GM12878 (cell line): ENCODE data around the gene ITPKB. TPM values are rescaled to one million over a fixed set of nuclear protein-coding genes. Genes with fewer than 3 reads are reported as not detected.

ENCODE experiments used
- ATAC-seq: fragments of 200-7000 bp; cut with Tn5 transposase; 3 replicates; pipeline ENCODE4 v1.9.1; 2020; ENCODE audit warnings: mild to moderate bottlenecking, moderate library complexity
- BruUV-seq: library from RNA; stranded (reverse); fragments of 400-500 nt; replicated peaks from 2 replicates; lab custom pipeline; 2021; lab: Mats Ljungman, UMichigan
- CTCF ChIA-PET: fragments of 300-600 bp; sonication (Branson Sonifier 250); formaldehyde crosslinking; extraction: SDS; loops from one replicate; lab custom pipeline; 2021; ENCODE audit warnings: inconsistent platforms; lab: Yijun Ruan, JAX
- POLR2A ChIA-PET: fragments of 350-600 bp; formaldehyde crosslinking; extraction: SDS; loops from one replicate; lab custom pipeline; 2021; ENCODE audit warnings: inconsistent platforms; lab: Charles Lee
- RAD21 ChIA-PET: fragments of 300-600 bp; sonication (Branson Sonifier 250); formaldehyde crosslinking; loops from one replicate; lab custom pipeline; 2023; ENCODE audit warnings: antibody characterized with exemption; ENCODE audit not compliant: unreplicated experiment; lab: Charles Lee
- SMC1A ChIA-PET: fragments of 300-600 bp; sonication (Branson Sonifier 250); formaldehyde crosslinking; loops from one replicate; lab custom pipeline; 2023; ENCODE audit not compliant: unreplicated experiment, uncharacterized antibody; lab: Charles Lee
- DNase-seq: peaks from one replicate; pipeline ENCODE4 v3.0.0-alpha.2; 2011; ENCODE audit warnings: low read depth, low spot score
- FAIRE-seq: peaks from 3 replicates; lab custom pipeline; 2011; peaks lifted over from hg19 to GRCh38; lab: Jason Lieb, UNC
- H2AFZ ChIP-seq: 2 replicates; pipeline ENCODE4 v1.6.0; 2011; ENCODE audit warnings: low read depth, low read length, control low read depth; ENCODE audit not compliant: control insufficient read depth
- H3K27ac ChIP-seq: 2 replicates; pipeline ENCODE4 v1.5.1; 2011; ENCODE audit warnings: control low read depth; ENCODE audit not compliant: control insufficient read depth, insufficient read depth
- H3K27me3 ChIP-seq, 2 experiments: replicated peaks in 1 of 2; 2 replicates each; pipeline versions ENCODE4 v1.6.0 to v1.6.1; 2011; ENCODE audit warnings: low read length in 1 of 2; ENCODE audit not compliant: control insufficient read depth in 2 of 2, insufficient read depth in 2 of 2
- H3K36me3 ChIP-seq, 2 experiments: 2 replicates each; pipeline ENCODE4 v1.5.1; 2011; ENCODE audit warnings: low read length in 1 of 2; ENCODE audit not compliant: control insufficient read depth in 2 of 2, insufficient read depth in 2 of 2
- H3K4me1 ChIP-seq: 2 replicates; pipeline ENCODE4 v1.6.1; 2011; ENCODE audit warnings: mild to moderate bottlenecking, low read length, moderate library complexity, mixed read lengths; ENCODE audit not compliant: control insufficient read depth, insufficient read depth
- H3K4me2 ChIP-seq: 2 replicates; pipeline ENCODE4 v1.6.0; 2011; ENCODE audit warnings: control low read depth; ENCODE audit not compliant: control insufficient read depth, insufficient read depth
- H3K4me3 ChIP-seq: fragments of 200-600 bp; sonication (generic); 2 replicates; pipeline ENCODE4 v1.5.1; 2016
- H3K79me2 ChIP-seq: 2 replicates; pipeline ENCODE4 v1.6.0; 2011; ENCODE audit warnings: low read length; ENCODE audit not compliant: control insufficient read depth, insufficient read depth
- H3K9ac ChIP-seq: 2 replicates; pipeline ENCODE4 v1.8.0; 2011; ENCODE audit warnings: low read length, control low read depth, mixed read lengths; ENCODE audit not compliant: control insufficient read depth, insufficient read depth
- H3K9me3 ChIP-seq: replicated peaks from 3 replicates; pipeline ENCODE4 v1.5.1; 2011; ENCODE audit warnings: mild to moderate bottlenecking, low read length; ENCODE audit not compliant: control insufficient read depth, insufficient read depth
- H4K20me1 ChIP-seq: 2 replicates; pipeline ENCODE4 v1.6.0; 2011; ENCODE audit not compliant: control insufficient read depth, insufficient read depth
- ATF7 ChIP-seq: fragments of 450-650 bp; IDR thresholded peaks from 2 replicates; pipeline ENCODE4 v1.6.1; 2016; ENCODE audit warnings: low read depth, mild to moderate bottlenecking
- BACH1 ChIP-seq: fragments of 450-650 bp; IDR thresholded peaks from 2 replicates; pipeline ENCODE4 v1.6.1; 2017; ENCODE audit warnings: mild to moderate bottlenecking, borderline replicate concordance
- FOS ChIP-seq: IDR thresholded peaks from 3 replicates; pipeline ENCODE4 v1.6.1; 2011; ENCODE audit warnings: borderline replicate concordance; ENCODE audit not compliant: insufficient read length; ENCODE audit errors: extremely low read depth
- IKZF1 ChIP-seq: fragments of 450-650 bp; conservative IDR thresholded peaks from 2 replicates; pipeline ENCODE4 v1.6.1; 2017; ENCODE audit warnings: antibody characterized with exemption, mild to moderate bottlenecking
- IRF5 ChIP-seq: fragments of 450-650 bp; IDR thresholded peaks from 2 replicates; pipeline ENCODE4 v1.6.1; 2017; ENCODE audit warnings: borderline replicate concordance
- MTA2 ChIP-seq: fragments of 450-650 bp; IDR thresholded peaks from 2 replicates; pipeline ENCODE4 v1.6.1; 2016; ENCODE audit warnings: low read depth, mild to moderate bottlenecking, moderate library complexity
- PAX8 ChIP-seq: fragments of 450-650 bp; IDR thresholded peaks from 2 replicates; pipeline ENCODE4 v1.6.1; 2017; ENCODE audit warnings: mild to moderate bottlenecking, moderate library complexity
- PML ChIP-seq: IDR thresholded peaks from 2 replicates; pipeline ENCODE4 v1.6.1; 2012; ENCODE audit warnings: low read length, inconsistent platforms
- RAD21 ChIP-seq: IDR thresholded peaks from 2 replicates; pipeline ENCODE4 v1.6.1; 2011; ENCODE audit warnings: mild to moderate bottlenecking, low read depth, low read length, moderate library complexity; ENCODE audit not compliant: insufficient read depth
- RAD51 ChIP-seq: fragments of 450-650 bp; IDR thresholded peaks from 2 replicates; pipeline ENCODE4 v1.6.1; 2016; ENCODE audit warnings: moderate library complexity, mild to moderate bottlenecking, inconsistent platforms
- SP1 ChIP-seq: IDR thresholded peaks from one replicate; pipeline ENCODE4 v1.6.1; 2011; ENCODE audit warnings: low read depth, low read length
- ZNF592 ChIP-seq: fragments of 450-650 bp; IDR thresholded peaks from 2 replicates; pipeline ENCODE4 v1.6.1; 2017; ENCODE audit warnings: mild to moderate bottlenecking, moderate library complexity
- in situ Hi-C: fragments of 300-500 bp; cut with MboI; formaldehyde crosslinking; loops from 9 replicates; pipeline ENCODE4 v1.14.3; 2018; ENCODE audit warnings: mixed read lengths
- intact Hi-C: fragments of 100-400 bp; cut with micrococcal nuclease; formaldehyde crosslinking; loops from one replicate; pipeline ENCODE4 v1.14.2; 2022; ENCODE audit not compliant: unreplicated experiment
- polyA plus RNA-seq, 11 experiments: library from polyadenylated mRNA; depleted of rRNA in 4 of 11; unstranded in 6 of 11; stranded (reverse) in 5 of 11; fragments of >200 nt; fragmentation: Nextera tagmentation in 4 of 11; fragmentation: Illumina TruSeq in 1 of 11; extraction: Ambion mirVana in 4 of 11; extraction: Trizol in 1 of 11; gene quantifications; 1 replicate in 1 of 11; 2 replicates in 10 of 11; pipeline versions ENCODE4 v1.2.1 to v1.2.3, GENCODE V29; 2011 to 2016; ENCODE audit warnings: inconsistent platforms in 2 of 11, missing spikeins in 2 of 11, low read depth in 1 of 11
- total RNA-seq, 4 experiments: library from RNA; depleted of rRNA in 3 of 4; stranded (reverse); fragments of >200 nt in 3 of 4; fragmentation: Illumina TruSeq in 1 of 4; extraction: Trizol in 1 of 4; gene quantifications; 2 replicates each; pipeline versions ENCODE4 v1.2.1 to v1.2.3, GENCODE V29; 2013 to 2021
- TF ChIP-seq, protein P1 (sequence below): fragments of 450-650 bp; formaldehyde crosslinking; IDR thresholded peaks from 2 replicates; pipeline ENCODE4 v1.5.0; 2022; ENCODE audit warnings: mild to moderate bottlenecking, missing genetic modification characterization
- TF ChIP-seq, protein P2 (sequence below): fragments of 450-650 bp; IDR thresholded peaks from 2 replicates; pipeline ENCODE4 v1.6.1; 2018; ENCODE audit warnings: borderline replicate concordance, mild to moderate bottlenecking; ENCODE audit not compliant: partially characterized antibody

ITPKB gene
- total and polyA plus RNA-seq, 10 of the 15 experiments (the other 5 are each of a cell fraction or from before 2014, with no cell fraction given), result 1.3 to 38.7 (median 12.9) TPM

DNA sequence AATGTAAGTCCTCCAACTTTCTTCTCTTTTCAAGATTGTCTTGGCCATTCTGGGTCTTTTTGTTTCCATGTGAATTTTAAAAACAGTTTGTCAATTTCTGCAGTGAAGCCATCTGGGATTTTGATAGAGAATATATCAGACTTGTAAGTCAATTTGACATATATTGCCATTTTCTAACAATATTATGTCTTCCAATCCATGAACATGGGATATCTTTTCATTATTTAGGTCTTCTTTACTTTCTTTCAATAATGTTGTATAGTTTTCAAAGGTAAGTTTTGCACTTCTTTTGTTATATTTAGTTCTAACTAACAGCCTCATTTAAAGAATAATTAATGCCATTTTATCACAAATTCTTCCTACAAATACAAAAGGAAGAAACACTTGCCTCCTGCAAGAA is 117.1 kb downstream of the ITPKB start:
- CTCF ChIA-PET, result interaction anchor here (0.7 to 1.1 kb wide), 2 partner anchors 9 to 32 kb away, joined by 3 read pairs; no protein-coding TSS in a partner anchor
- POLR2A ChIA-PET, result no interaction called here
- Histone ChIP-seq H3K79me2 (no peaks in the 10 kb centered on the region), H3K27ac (no peak overlapping the region), H3K4me2 (no peak overlapping the region), H2AFZ (no peak overlapping the region), H3K4me1 (0 out of 2 replicates have a peak, but pooled peaks cover under 1% of the 10 kb centered on the region)
- intact Hi-C loops (no loop called here), in situ Hi-C loops (no loop called here)
- no peak for DNase-seq
- SMC1A ChIA-PET, result no interaction called here
- TF ChIP-seq SP1 (no peak), BACH1 (no peak), PML (no peak), MTA2 (no peak), ATF7 (no peak), ZNF592 (no peak), PAX8 (no peak), RAD51 (no peak), RAD21 (no peak), IKZF1 (no peak), IRF5 (no peak), FOS (no peak)
- TF ChIP-seq, protein P1, sequence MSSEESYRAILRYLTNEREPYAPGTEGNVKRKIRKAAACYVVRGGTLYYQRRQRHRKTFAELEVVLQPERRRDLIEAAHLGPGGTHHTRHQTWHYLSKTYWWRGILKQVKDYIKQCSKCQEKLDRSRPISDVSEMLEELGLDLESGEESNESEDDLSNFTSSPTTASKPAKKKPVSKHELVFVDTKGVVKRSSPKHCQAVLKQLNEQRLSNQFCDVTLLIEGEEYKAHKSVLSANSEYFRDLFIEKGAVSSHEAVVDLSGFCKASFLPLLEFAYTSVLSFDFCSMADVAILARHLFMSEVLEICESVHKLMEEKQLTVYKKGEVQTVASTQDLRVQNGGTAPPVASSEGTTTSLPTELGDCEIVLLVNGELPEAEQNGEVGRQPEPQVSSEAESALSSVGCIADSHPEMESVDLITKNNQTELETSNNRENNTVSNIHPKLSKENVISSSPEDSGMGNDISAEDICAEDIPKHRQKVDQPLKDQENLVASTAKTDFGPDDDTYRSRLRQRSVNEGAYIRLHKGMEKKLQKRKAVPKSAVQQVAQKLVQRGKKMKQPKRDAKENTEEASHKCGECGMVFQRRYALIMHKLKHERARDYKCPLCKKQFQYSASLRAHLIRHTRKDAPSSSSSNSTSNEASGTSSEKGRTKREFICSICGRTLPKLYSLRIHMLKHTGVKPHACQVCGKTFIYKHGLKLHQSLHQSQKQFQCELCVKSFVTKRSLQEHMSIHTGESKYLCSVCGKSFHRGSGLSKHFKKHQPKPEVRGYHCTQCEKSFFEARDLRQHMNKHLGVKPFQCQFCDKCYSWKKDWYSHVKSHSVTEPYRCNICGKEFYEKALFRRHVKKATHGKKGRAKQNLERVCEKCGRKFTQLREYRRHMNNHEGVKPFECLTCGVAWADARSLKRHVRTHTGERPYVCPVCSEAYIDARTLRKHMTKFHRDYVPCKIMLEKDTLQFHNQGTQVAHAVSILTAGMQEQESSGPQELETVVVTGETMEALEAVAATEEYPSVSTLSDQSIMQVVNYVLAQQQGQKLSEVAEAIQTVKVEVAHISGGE, result no peak
- TF ChIP-seq, protein P2, sequence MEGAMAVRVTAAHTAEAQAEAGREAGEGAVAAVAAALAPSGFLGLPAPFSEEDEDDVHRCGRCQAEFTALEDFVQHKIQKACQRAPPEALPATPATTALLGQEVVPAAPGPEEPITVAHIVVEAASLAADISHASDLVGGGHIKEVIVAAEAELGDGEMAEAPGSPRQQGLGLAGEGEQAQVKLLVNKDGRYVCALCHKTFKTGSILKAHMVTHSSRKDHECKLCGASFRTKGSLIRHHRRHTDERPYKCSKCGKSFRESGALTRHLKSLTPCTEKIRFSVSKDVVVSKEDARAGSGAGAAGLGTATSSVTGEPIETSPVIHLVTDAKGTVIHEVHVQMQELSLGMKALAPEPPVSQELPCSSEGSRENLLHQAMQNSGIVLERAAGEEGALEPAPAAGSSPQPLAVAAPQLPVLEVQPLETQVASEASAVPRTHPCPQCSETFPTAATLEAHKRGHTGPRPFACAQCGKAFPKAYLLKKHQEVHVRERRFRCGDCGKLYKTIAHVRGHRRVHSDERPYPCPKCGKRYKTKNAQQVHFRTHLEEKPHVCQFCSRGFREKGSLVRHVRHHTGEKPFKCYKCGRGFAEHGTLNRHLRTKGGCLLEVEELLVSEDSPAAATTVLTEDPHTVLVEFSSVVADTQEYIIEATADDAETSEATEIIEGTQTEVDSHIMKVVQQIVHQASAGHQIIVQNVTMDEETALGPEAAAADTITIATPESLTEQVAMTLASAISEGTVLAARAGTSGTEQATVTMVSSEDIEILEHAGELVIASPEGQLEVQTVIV, result no peak
- TF ChIP-seq, all 136 proteins: peak for 0
- no peak for ATAC-seq
- FAIRE-seq, result no peak
- H3K4me3 ChIP-seq, result no peak overlapping the region
- no peaks in the 10 kb centered on the region; the same call in 1 of the 3 replicates for H3K9me3 ChIP-seq
- RAD21 ChIA-PET, result no interaction called here
- no TSS peak for BruUV-seq
- H4K20me1 ChIP-seq, result no peaks in the 10 kb centered on the region
- H3K9ac ChIP-seq, result no peak overlapping the region
- no peaks in the 10 kb centered on the region for H3K36me3 ChIP-seq
- peaks cover 0 to 1% of the 10 kb centered on the region in 2 experiments; a peak in 1 of 4 replicates for H3K27me3 ChIP-seq
